CD4-positive, alpha-beta T cell treated with Interleukin-10 for 1 hour (primary cell): ENCODE data around the gene CCL27.

Experiments used
- DNase-seq: peaks from one replicate; pipeline ENCODE4 v3.0.0-alpha.2; 2020

The CCL27 gene

GRCh38 chr9:34662526-34663302, at the start of gene CCL27:
TSS of gene CCL27 (minus strand) at chr9:34662657. CDS start at chr9:34662633, 24 bp downstream.
- DNase-seq: peak; percentile 27

- no peak for DNase-seq
Measured at GRCh38 chr9:34712140-34712539, 49.7 kb upstream of the CCL27 start.

GRCh38 chr9:34710023-34710422, 47.6 kb upstream of the CCL27 start, which contains the start of gene CCL21:
TSS of gene CCL21 (minus strand) at chr9:34710136. CDS start at chr9:34710066, 70 bp downstream.
- DNase-seq: no peak

GRCh38 chr9:34709196-34709978, 46.9 kb upstream of the CCL27 start:
- DNase-seq: no peak

- no peak for DNase-seq
Measured at GRCh38 chr9:34707130-34707529, 44.7 kb upstream of the CCL27 start.

- DNase-seq: peak; percentile 83
Measured at GRCh38 chr9:34701769-34702736, 39.6 kb upstream of the CCL27 start.

- peak; percentile 80 for DNase-seq
Measured at GRCh38 chr9:34701023-34701768, 38.7 kb upstream of the CCL27 start.

- no peak for DNase-seq
Measured at GRCh38 chr9:34694811-34695210, 32.4 kb upstream of the CCL27 start.

GRCh38 chr9:34693560-34693959, 31.1 kb upstream of the CCL27 start:
- DNase-seq: no peak

GRCh38 chr9:34691936-34692315, 29.5 kb upstream of the CCL27 start:
- no peak for DNase-seq

- DNase-seq: no peak
Measured at GRCh38 chr9:34690983-34691935, 28.8 kb upstream of the CCL27 start, which contains the start of gene CCL19. TSS of gene CCL19 (minus strand) at chr9:34691276. CDS start at chr9:34691139, 137 bp downstream.

- no peak for DNase-seq
Measured at GRCh38 chr9:34689512-34689911, 27.1 kb upstream of the CCL27 start.

- DNase-seq: no peak
Measured at GRCh38 chr9:34689116-34689470, 26.6 kb upstream of the CCL27 start.

GRCh38 chr9:34688329-34689115, 26.1 kb upstream of the CCL27 start:
- DNase-seq: no peak

GRCh38 chr9:34687276-34688030, 25.0 kb upstream of the CCL27 start:
- no peak for DNase-seq

GRCh38 chr9:34686732-34687131, 24.3 kb upstream of the CCL27 start:
- no peak for DNase-seq

GRCh38 chr9:34686231-34686630, 23.8 kb upstream of the CCL27 start:
- DNase-seq: no peak

GRCh38 chr9:34685591-34685990, 23.1 kb upstream of the CCL27 start:
- no peak for DNase-seq

- DNase-seq: no peak
Measured at GRCh38 chr9:34684816-34685215, 22.4 kb upstream of the CCL27 start.
